Non-pigmented ciliary epithelial cell (primary cell): ENCODE results near the gene TRAFD1.
"Not testable (repeated sequence)": the region's sequence is repeated elsewhere in the genome, so short reads cannot be mapped to it uniquely, and the experiment has no call there.

ENCODE experiments used
- DNase-seq: peaks from one replicate; pipeline ENCODE4 v3.0.0-alpha.2; 2010; ENCODE audit warnings: low read depth

TRAFD1 gene, protein sequence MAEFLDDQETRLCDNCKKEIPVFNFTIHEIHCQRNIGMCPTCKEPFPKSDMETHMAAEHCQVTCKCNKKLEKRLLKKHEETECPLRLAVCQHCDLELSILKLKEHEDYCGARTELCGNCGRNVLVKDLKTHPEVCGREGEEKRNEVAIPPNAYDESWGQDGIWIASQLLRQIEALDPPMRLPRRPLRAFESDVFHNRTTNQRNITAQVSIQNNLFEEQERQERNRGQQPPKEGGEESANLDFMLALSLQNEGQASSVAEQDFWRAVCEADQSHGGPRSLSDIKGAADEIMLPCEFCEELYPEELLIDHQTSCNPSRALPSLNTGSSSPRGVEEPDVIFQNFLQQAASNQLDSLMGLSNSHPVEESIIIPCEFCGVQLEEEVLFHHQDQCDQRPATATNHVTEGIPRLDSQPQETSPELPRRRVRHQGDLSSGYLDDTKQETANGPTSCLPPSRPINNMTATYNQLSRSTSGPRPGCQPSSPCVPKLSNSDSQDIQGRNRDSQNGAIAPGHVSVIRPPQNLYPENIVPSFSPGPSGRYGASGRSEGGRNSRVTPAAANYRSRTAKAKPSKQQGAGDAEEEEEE

GRCh38 chr12:112125250-112125999 lies at the start of gene TRAFD1:
Gene TRAFD1 (plus strand): TSS chr12:112125560. CDS start chr12:112130523, 4,963 bp downstream.
- DNase-seq, result peak; percentile 80

GRCh38 chr12:112087055-112087850 lies 38.1 kb upstream of the TRAFD1 start:
- DNase-seq, result no peak

DNA sequence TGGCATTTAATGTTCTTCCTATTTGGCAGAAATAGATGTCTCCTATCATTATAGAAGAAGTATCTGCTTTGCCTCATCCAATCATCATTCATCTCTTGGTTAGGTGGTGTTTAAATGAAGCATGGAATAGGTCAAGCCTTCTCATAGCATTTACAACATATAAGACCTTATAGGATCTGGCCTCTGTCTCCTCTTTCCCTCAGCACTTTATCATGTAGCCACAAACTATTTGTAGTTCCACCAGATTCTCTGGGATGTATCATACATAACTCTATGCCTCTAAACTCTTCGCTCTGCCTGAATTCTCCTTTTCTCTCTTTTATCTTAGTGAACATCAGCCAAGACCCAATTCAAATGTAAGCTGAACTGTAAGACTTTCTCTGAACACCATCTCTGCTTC lies 37.5 kb upstream of the TRAFD1 start:
- no peak for DNase-seq

- no peak for DNase-seq
These were observed 33.8 kb upstream of the TRAFD1 start for GRCh38 chr12:112091563-112091962.

DNA sequence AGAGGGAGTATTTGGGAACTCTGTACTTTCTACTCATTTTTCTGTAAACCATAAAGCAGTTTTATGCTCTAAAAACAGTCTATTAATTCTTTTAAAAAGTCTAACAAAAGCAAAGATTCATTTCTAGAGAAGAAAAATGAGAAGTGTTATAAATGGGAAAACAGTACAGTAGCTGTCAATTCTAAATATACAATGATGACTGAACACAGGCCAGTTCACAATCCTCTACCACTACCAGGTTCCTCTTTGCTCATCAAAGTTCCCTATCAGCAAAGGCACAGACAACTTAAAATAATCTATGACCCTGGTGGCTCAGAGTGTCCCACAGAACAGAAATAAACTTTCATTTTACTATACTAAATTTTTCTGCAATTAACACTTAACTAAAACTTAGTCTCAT lies 29.3 kb upstream of the TRAFD1 start:
- no peak for DNase-seq

GRCh38 chr12:112096667-112097066 lies 28.7 kb upstream of the TRAFD1 start:
- peak; percentile 36 for DNase-seq

DNA sequence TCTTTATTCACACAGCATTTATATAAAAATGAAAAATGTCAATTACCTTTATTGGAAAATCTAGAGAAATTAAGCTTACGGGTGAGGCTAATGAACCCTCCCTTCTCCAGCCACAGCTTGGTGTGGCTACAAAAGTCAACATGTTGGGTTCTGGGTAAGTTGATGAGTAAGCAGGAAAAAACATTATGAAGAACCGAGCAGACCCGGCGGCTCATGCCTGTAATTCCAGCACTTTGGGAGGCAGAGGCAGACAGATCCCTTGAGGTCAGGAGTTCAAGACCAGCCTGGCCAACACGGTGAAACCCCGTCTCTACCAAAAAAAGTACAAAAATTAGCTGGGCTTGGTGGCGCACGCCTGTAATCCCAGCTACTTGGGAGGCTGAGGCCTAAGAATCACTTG lies 27.7 kb upstream of the TRAFD1 start:
- no peak for DNase-seq

DNA sequence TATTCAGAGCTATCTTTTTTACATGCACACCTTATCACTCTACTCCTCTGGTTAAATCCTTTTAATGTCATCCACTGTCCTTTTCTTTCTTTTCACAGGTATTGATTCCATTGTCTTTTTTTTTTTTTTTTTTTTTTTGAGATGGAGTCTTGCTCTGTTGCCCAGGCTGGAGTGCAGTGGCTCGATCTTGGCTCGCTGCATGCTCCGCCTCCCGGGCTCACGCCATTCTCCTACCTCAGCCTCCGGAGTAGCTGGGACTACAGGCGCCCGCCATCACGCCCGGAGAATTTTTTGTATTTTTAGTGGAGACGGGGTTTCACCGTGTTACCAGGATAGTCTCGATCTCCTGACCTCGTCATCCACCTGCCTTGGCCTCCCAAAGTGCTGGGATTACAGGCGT lies 24.9 kb upstream of the TRAFD1 start:
- not testable (repeated sequence) for DNase-seq

GRCh38 chr12:112102127-112102526 lies 23.2 kb upstream of the TRAFD1 start:
- DNase-seq, result no peak

- not testable (repeated sequence) for DNase-seq
These were observed 22.6 kb upstream of the TRAFD1 start for GRCh38 chr12:112102746-112103145.

DNA sequence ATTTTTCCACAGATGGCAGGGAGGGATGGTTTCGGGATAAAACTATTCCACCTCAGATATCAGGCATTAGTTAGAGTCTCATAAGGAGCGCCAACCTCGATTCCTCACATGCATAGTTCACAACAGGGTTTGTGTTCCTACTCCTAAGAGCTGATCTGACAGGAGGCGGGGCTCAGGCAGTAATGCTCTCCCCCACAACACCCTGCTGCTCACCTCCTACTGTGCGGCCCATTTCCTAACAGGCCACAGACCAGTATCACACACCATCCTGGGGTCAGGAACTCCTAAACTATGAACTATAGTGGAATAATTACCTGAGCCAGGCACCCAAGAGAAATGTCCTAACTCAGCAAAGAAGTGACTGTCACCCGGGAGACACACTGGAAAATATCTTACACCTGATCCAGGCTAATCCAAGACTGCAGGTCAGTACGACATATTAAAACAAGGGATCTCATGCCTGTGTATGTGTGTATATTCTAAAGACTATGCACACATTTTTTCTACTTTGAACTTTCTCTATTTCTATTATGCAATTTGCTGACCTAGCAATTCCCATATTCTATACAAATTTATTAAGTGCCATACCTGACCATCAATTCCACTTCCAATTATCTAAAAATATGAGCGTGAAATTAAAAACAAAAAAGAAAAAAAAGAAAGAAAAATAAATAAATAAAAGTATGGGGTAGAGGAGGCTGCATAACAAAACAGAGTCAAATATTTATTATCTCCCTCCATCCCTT lies 21.4 kb upstream of the TRAFD1 start:
- no peak for DNase-seq

DNA sequence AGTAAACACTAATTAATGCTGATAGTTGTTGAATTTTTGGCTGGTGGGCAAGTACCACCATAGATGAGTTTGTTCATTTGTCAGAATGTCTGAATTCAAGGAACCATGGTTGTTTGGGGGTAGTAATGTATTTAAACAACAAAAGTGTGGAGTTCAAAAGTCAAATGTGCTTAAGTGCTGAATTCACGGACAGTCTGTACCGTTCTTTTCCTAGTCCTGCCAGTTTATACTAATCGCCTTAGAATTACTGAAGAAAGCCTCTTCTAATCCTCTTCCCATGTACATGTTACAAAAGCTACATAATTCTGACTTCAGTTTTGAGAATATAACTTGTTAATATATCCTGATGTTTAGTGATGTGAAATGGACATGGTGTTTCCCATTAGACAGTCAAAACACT lies 19.5 kb upstream of the TRAFD1 start:
- no peak for DNase-seq

GRCh38 chr12:112107306-112108201 lies 17.8 kb upstream of the TRAFD1 start:
- no peak for DNase-seq

- no peak for DNase-seq
These were observed 16.9 kb upstream of the TRAFD1 start, which contains the start of gene NAA25 for GRCh38 chr12:112108202-112109079. Gene NAA25 (minus strand): TSS chr12:112108783. CDS start chr12:112108773, 10 bp downstream.

DNA sequence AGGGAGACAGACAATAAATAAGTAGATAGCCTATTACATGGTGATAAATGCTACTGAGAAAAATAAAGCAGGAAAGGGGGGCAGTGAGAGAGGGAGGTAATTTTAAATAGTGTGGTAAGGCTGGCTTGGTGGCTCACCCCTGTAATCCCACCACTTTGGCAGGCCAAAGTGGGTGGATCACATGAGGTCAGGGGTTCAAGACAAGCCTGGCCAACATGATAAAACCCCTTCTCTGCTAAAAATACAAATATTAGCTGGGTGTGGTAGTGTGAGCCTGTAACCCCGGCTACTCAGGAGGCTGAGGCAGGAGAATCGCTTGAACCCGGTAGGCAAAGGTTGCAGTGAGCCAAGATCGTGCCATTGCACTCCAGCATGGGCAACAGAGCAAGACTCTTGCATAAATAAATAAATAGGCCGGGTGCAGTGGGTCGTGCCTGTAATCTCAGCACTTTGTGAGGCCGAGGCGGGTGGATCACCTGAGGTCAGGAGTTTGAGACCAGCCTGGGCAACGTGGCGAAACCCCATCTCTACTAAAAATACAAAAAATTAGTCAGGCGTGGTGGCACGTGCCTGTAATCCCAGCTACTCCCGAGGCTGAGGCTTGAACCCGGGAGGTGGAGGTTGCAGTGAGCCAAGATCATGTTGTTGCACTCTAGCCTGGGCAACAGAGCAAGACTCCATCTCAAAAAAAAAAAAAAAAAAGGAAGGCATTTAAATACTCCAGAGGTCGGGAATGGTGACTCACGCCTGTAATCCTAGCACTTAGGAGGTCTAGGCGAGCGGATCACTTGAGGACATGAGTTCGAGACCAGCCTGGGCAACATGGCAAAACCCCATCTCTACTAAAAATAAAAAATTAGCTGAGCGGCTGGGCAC lies 14.3 kb upstream of the TRAFD1 start:
- DNase-seq, result not testable (repeated sequence)

- DNase-seq, result no peak
These were observed 13.4 kb upstream of the TRAFD1 start for GRCh38 chr12:112111931-112112330.

DNA sequence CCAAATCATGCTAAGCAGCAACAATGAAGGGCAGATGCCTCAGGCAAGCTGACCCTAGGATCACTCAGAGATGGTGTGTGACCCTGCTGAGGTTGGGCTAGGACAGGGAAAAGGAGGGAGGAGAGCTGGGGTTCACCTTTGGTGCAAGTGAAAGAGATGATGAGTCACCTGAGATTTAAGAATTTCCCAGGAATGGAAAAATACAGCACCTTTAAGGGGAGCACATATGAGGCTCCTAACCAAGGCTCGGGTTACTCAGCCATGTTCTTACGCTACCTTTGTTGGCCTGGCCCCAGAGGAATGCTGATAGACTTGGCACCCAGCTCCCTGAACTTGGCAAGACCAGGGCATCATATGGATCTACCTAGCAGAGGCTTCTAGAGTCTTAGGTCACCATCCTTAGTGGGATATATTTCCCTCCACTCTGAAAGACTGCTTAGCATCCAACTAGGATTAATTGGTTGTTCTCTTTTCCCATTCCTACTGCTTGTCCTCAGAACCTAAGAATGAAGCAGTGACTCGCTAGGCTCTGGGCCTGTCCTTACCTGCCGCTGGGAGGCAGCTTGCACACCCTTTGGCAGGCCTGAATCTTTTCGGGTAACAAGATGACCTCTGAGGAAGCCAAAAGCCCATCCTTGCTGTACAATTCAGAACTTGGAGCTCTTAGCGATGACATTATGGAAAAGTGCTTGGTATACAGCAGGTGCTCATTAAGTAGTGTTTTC lies 12.8 kb upstream of the TRAFD1 start:
- no peak for DNase-seq
